Amygdala (tissue), 56 donors: ENCODE results near the gene RAB3IP.
"Not testable (repeated sequence)": the region's sequence is repeated elsewhere in the genome, so short reads cannot be mapped to it uniquely, and the experiment has no call there.

Experiments used
- DNase-seq, 56 donors: peaks; one replicate each; lab custom pipeline; 2025; lab: John Stamatoyannopoulos, UW

RAB3IP gene

DNA sequence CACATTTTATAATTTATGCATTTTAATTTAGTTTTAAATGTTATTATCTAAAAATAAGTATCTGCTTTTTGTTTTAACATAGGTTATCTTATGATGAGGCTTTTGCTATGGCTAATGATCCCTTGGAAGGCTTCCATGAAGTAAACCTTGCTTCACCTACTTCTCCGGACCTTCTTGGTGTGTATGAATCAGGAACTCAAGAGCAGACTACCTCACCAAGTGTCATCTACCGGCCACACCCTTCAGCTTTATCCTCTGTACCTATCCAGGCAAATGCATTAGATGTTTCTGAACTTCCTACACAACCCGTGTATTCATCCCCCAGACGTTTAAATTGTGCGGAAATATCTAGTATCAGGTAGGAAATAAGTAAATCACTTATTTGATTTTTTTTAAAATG is 16.6 kb downstream of the RAB3IP start:
- DNase-seq: no peak

DNA sequence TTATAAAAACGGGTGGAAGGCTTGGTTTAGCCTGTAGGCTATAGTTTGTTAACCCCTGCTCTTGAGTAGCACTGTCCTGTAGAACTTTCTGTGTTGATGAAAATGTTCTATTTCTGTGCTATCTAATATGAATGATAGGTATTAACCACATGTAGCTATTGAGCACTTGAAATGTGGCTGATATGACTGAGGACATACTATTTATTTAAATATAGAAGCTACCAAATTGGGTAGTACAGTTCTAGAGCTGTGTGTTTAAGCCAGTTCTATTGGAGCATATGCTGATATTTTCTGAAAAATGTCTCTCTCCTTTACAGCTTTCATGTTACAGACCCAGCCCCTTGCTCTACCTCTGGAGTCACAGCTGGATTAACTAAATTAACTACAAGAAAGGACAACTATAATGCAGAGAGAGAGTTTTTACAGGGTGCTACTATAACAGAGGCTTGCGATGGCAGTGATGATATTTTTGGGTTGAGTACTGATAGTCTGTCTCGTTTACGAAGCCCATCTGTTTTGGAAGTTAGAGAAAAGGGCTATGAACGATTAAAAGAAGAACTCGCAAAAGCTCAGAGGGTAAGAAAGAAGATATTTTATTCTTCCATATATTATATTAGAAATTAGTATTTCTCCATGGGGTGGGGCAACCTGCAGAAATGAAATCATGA is 17.6 kb downstream of the RAB3IP start:
- no peak for DNase-seq

DNA sequence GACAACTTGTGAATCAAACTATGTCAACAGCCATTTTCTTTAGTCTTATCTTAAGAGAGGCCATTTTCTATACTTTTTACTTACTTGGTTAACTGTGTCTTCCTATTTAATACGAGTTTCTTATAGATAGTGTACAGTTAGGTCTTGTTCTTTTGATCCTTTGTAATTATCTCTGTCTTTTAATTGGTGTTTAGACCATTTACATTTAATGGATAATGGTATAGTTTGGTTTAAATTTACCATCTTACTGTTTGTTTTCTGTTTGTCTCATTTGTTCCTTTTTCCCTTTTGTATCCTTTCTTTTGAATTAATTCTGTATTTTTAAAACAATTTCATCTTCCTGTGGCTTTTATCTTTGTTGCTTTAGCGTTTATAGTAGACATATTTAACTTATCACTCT is 19.4 kb downstream of the RAB3IP start:
- no peak for DNase-seq

DNA sequence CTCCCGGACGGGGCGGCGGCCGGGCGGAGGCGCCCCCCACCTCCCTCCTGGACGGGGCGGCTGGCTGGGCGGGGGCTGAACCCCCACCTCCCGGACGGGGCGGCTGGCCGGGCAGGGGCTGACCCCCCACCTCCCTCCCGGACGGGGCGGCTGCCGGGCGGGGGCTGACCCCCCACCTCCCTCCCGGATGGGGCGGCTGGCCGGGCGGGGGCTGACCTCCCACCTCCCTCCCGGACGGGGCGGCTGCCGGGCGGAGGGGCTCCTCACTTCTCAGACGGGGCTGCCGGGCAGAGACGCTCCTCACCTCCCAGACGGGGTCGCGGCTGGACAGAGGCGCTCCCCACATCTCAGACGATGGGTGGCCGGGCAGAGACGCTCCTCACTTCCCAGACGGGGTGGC is 20.9 kb downstream of the RAB3IP start:
- not testable (repeated sequence) for DNase-seq

DNA sequence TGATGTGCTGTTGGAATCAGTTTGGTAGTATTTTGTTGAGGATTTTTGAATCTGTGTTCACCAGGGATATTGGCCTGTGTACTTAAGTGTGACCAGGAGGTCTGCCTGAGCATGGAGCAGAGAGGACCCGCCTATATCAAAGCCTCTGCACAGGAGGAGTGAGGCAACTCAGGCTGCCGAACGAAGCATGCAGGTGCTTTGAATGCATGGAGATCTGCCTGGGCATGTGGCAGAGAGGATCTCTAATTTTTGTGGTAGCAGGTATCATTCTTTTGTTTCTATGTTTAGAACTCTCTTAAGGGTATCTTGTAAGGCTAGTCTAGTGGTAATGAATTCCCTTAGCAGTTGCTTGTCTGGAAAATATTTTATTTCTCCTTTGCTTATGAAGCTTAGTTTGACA is 26.9 kb downstream of the RAB3IP start:
- DNase-seq: no peak

DNA sequence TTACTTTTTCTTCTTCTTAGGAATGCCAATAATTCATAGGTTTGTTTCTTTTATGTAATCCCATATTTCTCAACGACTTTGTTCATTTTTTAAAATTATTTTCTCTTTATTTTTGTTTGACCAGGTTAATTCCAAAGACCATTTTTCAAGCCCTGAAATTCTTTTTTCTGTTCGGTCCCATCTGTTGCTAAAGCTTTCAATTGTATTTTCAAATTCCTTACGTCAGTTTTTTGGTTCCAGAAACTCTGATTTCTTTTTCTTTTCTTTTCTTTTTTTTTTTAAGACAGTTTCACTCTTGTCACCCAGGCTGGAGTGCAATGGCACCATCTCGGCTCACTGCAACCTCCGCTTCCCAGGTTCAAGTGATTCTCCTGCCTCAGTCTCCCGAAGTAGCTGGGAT is 27.6 kb downstream of the RAB3IP start:
- no peak for DNase-seq

DNA sequence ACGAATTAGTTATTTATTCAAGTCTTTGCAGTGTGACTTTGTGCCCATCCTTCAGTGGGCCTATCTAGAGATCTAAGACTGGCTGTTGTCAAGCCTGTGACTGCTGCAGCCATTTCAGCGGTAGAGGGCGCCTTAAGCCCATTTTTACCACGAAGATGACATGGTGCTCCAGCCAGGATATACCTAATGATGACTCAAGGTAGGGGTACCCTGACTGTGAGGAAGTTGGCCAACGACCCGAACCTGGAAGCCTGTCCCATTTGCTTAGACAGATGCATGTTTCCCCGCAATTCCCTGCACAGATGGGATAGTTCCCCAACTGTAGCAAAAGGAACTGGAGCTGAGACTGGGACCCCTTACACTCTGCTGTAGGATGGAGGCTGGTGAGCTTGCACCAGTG is 41.3 kb downstream of the RAB3IP start:
- peak in 2 of 56 donors; percentile 1 to 2 for DNase-seq

DNA sequence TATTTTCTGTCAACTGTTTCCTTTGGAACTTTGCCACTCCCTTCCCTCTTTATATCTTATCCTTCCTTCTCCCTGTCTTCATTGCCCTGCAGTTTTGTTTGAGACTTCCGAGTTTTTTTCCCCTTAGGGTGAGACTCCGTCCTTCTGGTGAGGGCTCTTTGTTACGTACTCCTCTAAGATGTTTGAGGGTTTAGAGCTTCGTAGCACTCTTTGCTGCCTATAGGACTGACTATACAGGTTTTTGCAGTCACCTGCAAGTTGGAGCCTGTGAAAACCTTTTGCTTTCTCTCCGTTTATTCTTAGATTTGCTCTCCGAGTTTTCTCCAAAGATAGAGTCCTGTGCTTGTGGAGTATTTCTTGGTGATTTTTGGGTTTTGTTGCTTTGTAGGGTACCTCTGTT is 44.7 kb downstream of the RAB3IP start:
- DNase-seq: no peak

DNA sequence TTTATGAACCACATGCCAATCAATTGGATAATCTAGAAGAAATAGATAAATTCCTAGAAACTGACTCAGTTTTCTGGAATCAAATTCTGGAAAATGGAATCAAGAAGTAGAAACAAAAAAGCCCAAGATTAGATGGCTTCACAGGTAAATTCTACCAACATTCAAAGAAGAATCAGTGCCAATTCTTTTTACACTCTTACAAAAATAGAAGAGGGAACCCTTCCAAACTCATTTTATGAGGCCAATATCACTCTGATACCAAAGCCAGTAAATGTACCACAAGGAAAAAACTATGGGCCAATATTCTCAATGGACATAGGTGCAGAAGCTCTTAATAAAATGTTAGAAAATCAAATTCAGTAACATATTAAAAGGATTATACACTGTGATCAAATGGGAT is 50.7 kb downstream of the RAB3IP start:
- DNase-seq: no peak

DNA sequence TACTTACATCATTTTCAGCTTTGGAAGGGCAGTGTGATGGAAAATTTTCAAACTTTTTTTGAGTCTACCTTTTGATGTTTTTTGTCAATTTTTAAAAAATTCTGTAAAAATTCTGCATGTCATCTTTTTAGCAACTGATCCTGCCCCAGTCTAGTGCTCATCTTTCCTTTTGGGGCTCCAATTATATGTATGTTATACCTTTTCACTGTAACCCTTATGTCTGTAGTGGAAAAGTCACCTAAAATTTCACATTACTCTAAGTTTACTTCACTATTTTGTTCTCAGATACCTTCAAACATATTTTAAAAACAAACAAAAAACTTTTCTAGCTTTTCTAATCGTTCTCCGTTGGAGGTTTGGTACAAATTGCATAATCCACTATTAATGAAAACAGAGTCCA is 53.9 kb downstream of the RAB3IP start:
- DNase-seq: no peak

DNA sequence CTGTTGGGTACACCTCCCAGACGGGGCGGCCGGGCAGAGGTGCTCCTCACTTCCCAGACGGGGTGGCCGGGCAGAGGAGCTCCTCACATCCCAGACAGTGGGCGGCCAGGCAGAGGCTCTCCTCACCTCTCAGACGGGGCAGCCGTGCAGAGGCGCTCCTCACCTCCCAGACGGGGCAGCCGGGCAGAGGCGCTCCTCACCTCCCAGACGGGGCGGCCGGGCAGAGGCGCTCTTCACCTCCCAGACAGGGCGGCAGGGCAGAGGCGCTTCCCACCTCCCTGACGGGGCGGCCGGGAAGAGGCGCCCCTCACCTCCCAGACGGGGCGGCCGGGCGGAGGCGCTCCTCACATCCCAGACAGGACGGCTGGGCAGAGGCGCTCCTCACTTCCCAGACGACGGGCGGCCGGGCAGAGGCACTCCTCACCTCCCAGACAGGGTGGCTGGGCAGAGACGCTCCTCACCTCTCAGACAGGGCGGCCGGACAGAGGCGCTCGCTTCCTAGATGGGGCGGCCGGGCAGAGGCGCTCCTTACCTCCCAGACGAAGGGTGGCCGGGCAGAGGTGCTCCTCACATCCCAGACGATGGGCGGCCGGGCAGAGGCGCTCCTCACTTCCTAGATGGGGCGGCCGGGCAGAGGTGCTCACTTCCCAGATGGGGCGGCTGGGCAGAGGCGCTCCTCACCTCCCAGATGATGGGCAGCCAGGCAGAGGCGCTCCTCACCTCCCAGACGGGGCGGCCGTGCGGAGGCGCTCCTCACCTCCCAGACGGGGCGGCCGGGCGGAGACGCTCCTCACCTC is 68.6 kb downstream of the RAB3IP start:
- not testable (repeated sequence) for DNase-seq

DNA sequence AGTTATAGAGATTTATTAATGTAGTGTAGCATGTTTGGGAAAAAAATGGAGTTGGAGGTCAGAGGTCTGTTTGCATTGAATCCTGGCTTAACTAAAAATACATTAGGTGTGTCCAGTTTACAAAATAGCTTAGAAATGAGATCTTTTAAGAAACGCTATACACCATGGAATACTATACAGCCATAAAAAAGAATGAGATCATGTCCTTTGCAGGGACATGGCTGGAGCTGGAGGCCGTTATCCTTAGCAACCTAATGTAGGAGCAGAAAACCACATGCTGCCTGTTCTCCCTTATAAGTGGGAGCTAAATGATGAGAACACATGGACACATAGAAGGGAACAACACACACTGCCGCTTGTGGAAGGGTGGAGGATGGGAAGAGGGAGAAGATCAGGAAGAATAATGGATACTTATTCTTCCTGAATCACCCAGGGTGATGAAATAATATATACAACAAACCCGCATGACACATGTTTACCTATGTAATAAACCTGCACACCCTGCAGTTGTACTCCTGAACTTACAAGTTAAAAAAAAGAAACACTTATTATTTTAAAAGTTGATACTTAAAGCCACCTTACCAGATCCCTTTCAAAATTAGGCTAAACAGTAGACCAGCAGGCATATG is 72.3 kb downstream of the RAB3IP start:
- DNase-seq: no peak

DNA sequence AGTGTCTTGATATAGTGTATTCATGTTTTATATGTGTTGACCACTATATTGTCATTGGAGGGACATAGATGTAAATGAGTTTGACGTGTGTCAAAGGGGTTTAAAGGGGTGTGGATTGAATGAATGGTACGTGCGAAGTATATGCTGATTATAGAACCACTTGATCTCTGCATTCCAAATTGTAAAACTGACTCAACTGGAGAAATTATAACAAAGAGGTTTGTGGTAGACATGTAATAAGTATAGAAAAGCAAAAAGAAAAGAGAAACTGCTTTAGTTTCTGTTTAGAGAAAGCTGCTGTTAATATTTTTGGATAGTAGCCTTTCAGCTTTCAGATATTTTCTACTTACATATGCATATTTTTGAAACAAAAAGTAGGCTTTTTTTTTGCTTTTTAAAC is 77.4 kb downstream of the RAB3IP start:
- DNase-seq: no peak

DNA sequence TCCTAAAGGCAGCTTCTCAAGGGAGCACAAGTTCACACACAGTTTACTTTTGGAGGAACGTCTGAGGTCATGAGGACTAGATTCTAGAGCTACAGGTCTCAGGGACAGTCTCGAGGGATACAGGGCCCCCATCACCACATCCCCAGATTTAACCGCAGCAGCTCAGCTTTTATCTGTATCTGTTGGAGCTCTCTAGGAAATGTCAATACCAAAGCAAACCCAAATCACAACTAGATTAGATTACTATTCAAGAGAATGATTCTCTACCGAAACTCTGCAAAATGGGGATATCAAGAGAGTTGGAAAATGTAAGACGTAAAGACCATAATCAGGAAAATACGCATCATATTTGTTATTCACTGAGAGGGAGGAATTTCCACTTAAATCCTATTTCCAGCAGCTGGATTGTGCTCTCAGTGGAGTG is 82.4 kb downstream of the RAB3IP start:
- no peak for DNase-seq

DNA sequence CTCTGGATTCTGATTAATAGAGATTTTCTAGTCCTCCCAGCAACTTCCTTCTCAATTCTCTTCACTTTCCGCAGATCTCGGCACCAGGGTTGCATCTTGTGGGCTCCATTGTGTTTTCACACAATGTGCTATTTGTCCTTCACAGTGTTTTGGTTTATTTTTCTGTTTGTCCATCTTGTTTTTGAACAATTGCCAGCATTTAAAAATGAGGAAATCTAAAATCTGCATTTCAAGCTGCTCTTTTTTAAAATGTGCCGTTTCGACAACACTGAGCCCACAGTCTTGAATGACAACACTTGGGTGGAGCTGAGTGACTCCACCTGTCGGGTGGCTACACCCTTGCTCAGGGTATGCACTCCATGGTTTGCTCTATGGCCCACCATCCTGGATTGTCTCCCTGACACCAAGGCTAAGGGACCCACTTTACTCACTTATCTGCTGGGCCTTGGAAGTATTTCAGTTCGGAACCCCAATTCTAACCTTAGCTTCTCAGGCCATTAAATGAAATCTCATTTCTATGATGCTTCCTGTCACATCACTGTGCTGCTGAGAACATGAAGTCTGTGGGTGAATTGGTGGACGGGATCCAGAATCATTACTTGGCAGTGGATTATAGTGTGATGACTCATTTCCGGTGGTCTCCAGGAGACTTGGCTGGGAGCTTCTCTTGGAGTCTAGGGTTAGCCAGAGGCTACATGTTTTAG is 82.9 kb downstream of the RAB3IP start:
- peak in 12 of 56 donors; percentile 4 to 62 (median 40) for DNase-seq

DNA sequence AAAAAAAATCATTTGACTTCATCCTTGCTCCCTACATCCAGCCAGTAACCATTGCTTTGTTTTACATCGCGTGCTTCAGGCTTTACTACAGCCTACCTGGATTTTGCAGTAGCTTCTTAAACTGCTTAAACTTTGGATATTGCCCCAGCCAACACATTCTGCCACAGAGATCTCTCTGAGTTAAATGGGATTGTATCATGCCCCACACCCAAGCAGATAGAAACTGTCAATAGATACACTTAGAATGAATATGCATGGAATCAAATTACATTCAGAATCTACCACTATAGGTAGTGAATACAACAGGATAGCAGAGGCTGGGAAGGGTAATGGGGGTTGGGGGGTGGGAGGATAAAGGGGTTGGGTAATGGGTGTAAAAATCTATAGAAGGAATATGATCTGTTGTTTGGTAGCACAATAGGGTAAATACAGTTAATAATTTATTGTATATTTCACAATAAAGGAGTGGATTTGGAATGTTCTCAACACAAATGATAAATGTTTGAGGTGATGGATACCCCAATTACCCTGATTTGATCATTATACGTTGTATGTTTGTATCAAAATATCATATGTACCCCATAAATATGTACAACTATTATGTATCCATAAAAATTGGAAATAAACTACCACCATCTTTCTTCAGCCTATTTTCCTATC is 83.7 kb downstream of the RAB3IP start:
- DNase-seq: no peak

DNA sequence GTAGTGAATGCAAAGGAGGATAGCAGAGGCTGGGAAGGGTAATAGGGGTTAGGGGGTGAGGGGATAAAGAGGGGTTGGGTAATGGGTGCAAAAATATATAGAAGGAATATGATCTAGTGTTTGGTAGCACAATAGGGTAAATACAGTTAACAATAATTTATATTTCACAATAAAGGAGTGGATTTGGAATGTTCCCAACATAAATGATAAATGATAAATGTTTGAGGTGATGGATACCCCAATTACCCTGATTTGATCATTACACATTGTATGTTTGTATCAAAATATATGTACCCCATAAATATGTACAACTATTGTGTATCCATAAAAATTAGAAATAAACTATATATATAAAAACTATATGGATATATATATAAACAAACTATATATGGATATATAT is 85.4 kb downstream of the RAB3IP start:
- DNase-seq: no peak

DNA sequence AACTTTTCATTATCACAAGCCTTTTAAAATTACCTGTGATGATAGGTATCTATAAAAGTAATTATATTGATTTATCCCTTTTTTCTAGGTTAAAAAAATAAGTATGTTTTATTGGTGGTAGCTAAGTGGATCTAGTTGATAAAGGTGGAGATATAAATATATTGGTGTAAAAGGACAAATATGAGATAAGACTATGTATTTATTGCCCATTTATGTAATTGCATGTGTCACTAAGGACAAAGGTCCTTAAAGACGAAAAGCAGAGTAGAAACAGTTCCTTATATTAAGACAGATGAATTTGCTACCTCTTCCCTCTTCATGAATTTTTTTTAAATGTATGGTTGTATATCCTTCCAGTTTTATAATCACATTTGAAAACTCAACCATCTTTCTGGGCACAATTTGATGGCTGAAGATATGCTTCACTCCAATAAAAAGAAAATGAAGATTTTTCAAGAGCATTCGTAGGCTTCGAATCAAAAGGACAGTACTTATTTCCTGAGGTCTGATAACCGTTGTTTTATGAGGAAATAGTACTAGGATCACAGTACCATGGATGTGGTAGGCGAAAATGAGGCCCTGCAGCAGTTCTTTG is 86.4 kb downstream of the RAB3IP start, which contains the start of gene MYRFL:
Gene MYRFL, plus strand, starts transcription at position 262 of the 595 bp plus-strand sequence. Its CDS starts 291 bp downstream, at position 553.
- no peak for DNase-seq

DNA sequence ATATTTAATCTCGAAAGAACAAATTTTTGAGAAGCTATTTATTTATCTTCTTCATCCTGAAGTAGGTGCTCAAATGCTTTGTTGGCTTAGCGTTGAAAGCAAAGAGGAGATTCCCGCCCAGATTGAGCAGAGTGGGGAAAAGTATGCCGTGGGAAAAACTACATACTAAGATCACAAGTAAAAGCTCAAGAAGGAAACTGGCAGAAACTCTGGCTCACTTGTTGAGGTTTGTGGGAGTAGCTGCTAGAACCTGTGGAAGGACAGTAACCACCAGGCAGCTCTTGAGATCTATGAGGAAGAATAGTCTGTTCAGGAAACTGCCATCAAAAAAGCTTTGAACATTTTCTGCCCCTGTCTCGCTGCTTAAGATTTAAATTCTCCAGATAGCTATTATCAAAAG is 90.2 kb downstream of the RAB3IP start:
- no peak for DNase-seq

DNA sequence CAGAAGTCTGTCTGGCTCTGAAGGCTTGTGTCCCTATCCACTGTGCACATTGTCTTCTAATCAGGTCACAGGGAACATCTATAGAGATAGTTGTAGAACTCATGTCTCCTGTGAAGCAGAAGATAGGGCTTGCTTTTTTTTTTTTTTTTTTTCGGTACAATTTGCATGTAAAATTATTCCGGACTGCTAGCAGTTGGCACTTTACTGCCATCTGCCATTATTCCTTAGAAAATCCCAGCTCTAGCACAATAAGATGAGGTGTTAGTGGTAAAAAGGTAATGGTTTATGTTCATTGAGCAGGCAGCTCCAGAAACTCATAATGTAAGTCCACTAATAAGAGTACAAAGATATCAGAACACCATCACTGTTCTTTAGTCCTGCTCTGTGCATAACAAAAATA is 95.0 kb downstream of the RAB3IP start:
- DNase-seq: no peak
